ENCODE data around the gene SLC7A10.

Gene SLC7A10

GRCh38 chr19:33215438-33216197 is 10.0 kb downstream of the SLC7A10 start:
- H4K20me1 ChIP-seq (ENCODE audit: insufficient read depth, low read length), result no peaks in the 10 kb centered on the region
- no peaks in the 10 kb centered on the region for H3K4me1 ChIP-seq (ENCODE audit: insufficient read depth, low read length, severe bottlenecking)
- no peaks in the 10 kb centered on the region for H3K79me2 ChIP-seq (ENCODE audit: insufficient read depth, low read length)
- H3K36me3 ChIP-seq (ENCODE audit: insufficient read depth, low read length), result no peaks in the 10 kb centered on the region
- no peak overlapping the region for H3K9ac ChIP-seq (ENCODE audit: low read length)
- no peak overlapping the region for H3K27ac ChIP-seq (ENCODE audit: low read depth, low read length, poor library complexity, severe bottlenecking)
- no peaks in the 10 kb centered on the region for H3K9me3 ChIP-seq (ENCODE audit: low read length)
- peaks cover 4% of the 10 kb centered on the region; the same call in 1 of the 2 replicates for H3K27me3 ChIP-seq (ENCODE audit: insufficient read depth, low read length)
- no peak overlapping the region for H3K4me2 ChIP-seq (ENCODE audit: low read length)
- H2AFZ ChIP-seq (ENCODE audit: low read length), result no peak overlapping the region
- H3K4me3 ChIP-seq (ENCODE audit: low read depth, low read length, poor library complexity, severe bottlenecking), result no peak overlapping the region
- no peaks in the 10 kb centered on the region for H3K9me2 ChIP-seq (ENCODE audit: low read depth, low read length)
- H3F3A ChIP-seq (ENCODE audit: insufficient read depth, low read length), result no peaks in the 10 kb centered on the region
- TF ChIP-seq CTCF (IDR thresholded peaks at IDR 0.05; ENCODE audit: low read length) (no peak), EZH2 (IDR thresholded peaks at IDR 0.05; ENCODE audit: borderline replicate concordance, low read length) (no peak)

GRCh38 chr19:33214596-33214995 is 11.1 kb downstream of the SLC7A10 start:
- H3K9me3 ChIP-seq (ENCODE audit: low read length), result no peaks in the 10 kb centered on the region
- no peaks in the 10 kb centered on the region for H3K79me2 ChIP-seq (ENCODE audit: insufficient read depth, low read length)
- no peak overlapping the region for H3K27ac ChIP-seq (ENCODE audit: low read depth, low read length, poor library complexity, severe bottlenecking)
- H3K4me2 ChIP-seq (ENCODE audit: low read length), result no peak overlapping the region
- no peaks in the 10 kb centered on the region for H3K9me2 ChIP-seq (ENCODE audit: low read depth, low read length)
- no peak overlapping the region for H3K4me3 ChIP-seq (ENCODE audit: low read depth, low read length, poor library complexity, severe bottlenecking)
- no peaks in the 10 kb centered on the region for H4K20me1 ChIP-seq (ENCODE audit: insufficient read depth, low read length)
- no peak for TF ChIP-seq EZH2 (IDR thresholded peaks at IDR 0.05; ENCODE audit: borderline replicate concordance, low read length)
- 0 out of 2 replicates have a peak, but pooled peaks have one; percentile 17 for TF ChIP-seq CTCF (IDR thresholded peaks at IDR 0.05; ENCODE audit: low read length)
- H3F3A ChIP-seq (ENCODE audit: insufficient read depth, low read length), result no peaks in the 10 kb centered on the region
- no peak overlapping the region for H2AFZ ChIP-seq (ENCODE audit: low read length)
- H3K36me3 ChIP-seq (ENCODE audit: insufficient read depth, low read length), result no peaks in the 10 kb centered on the region
- no peaks in the 10 kb centered on the region for H3K4me1 ChIP-seq (ENCODE audit: insufficient read depth, low read length, severe bottlenecking)
- no peak overlapping the region for H3K9ac ChIP-seq (ENCODE audit: low read length)
- H3K27me3 ChIP-seq (ENCODE audit: insufficient read depth, low read length), result peaks cover 4% of the 10 kb centered on the region; the same call in 1 of the 2 replicates

GRCh38 chr19:33212436-33213172 is 13.0 kb downstream of the SLC7A10 start:
- Histone ChIP-seq H3K4me3 (ENCODE audit: low read depth, low read length, poor library complexity, severe bottlenecking) (no peak overlapping the region), H3F3A (ENCODE audit: insufficient read depth, low read length) (no peaks in the 10 kb centered on the region), H3K27ac (ENCODE audit: low read depth, low read length, poor library complexity, severe bottlenecking) (no peak overlapping the region), H3K27me3 (ENCODE audit: insufficient read depth, low read length) (no peaks in the 10 kb centered on the region; the same call in 1 of the 2 replicates), H3K9me2 (ENCODE audit: low read depth, low read length) (no peaks in the 10 kb centered on the region), H3K9me3 (ENCODE audit: low read length) (no peaks in the 10 kb centered on the region), H3K36me3 (ENCODE audit: insufficient read depth, low read length) (no peaks in the 10 kb centered on the region), H4K20me1 (ENCODE audit: insufficient read depth, low read length) (no peaks in the 10 kb centered on the region), H2AFZ (ENCODE audit: low read length) (no peak overlapping the region), H3K79me2 (ENCODE audit: insufficient read depth, low read length) (no peaks in the 10 kb centered on the region), H3K4me1 (ENCODE audit: insufficient read depth, low read length, severe bottlenecking) (no peaks in the 10 kb centered on the region), H3K9ac (ENCODE audit: low read length) (no peak overlapping the region), H3K4me2 (ENCODE audit: low read length) (no peak overlapping the region)
- TF ChIP-seq CTCF (IDR thresholded peaks at IDR 0.05; ENCODE audit: low read length), result no peak
- TF ChIP-seq EZH2 (IDR thresholded peaks at IDR 0.05; ENCODE audit: borderline replicate concordance, low read length), result no peak

All from OCI-LY1 (cell line).